Measurements from ENCODE around the gene NANS.
"Not testable (repeated sequence)": the region's sequence is repeated elsewhere in the genome, so short reads cannot be mapped to it uniquely, and the experiment has no call there.

NANS gene

GRCh38 chr9:98039607-98040017 is 16.9 kb upstream of the NANS start:
- DNase-seq, result no peak

- DNase-seq, result no peak
Measured at GRCh38 chr9:98040212-98040611, 16.3 kb upstream of the NANS start.

- DNase-seq, result no peak
Measured at GRCh38 chr9:98043915-98044314, 12.6 kb upstream of the NANS start.

- DNase-seq, result peak; percentile 75
Measured at GRCh38 chr9:98045234-98046179, 11.0 kb upstream of the NANS start.

- no peak for DNase-seq
Measured at GRCh38 chr9:98046180-98046543, 10.4 kb upstream of the NANS start.

- no peak for DNase-seq
Measured at GRCh38 chr9:98047002-98047401, 9.5 kb upstream of the NANS start.

- DNase-seq, result no peak
Measured at GRCh38 chr9:98049288-98050072, 7.1 kb upstream of the NANS start.

- no peak for DNase-seq
Measured at GRCh38 chr9:98050351-98050750, 6.2 kb upstream of the NANS start.

GRCh38 chr9:98054376-98054951 is 2.1 kb upstream of the NANS start:
- DNase-seq, result no peak

- no peak for DNase-seq
Measured at GRCh38 chr9:98057138-98057799, 737 bp downstream of the NANS start.

- no peak for DNase-seq
Measured at GRCh38 chr9:98062161-98062560, 5.6 kb downstream of the NANS start.

GRCh38 chr9:98064623-98065392 is 8.3 kb downstream of the NANS start:
- DNase-seq, result no peak

- no peak for DNase-seq
Measured at GRCh38 chr9:98066235-98066634, 9.7 kb downstream of the NANS start.

- no peak for DNase-seq
Measured at GRCh38 chr9:98067184-98067583, 10.7 kb downstream of the NANS start.

GRCh38 chr9:98069551-98069950 is 13.0 kb downstream of the NANS start:
- no peak for DNase-seq

GRCh38 chr9:98070704-98071103 is 14.2 kb downstream of the NANS start:
- no peak for DNase-seq

GRCh38 chr9:98071737-98072136 is 15.2 kb downstream of the NANS start:
- no peak for DNase-seq

GRCh38 chr9:98074115-98074990 is 17.8 kb downstream of the NANS start:
- DNase-seq, result no peak

- no peak for DNase-seq
Measured at GRCh38 chr9:98075332-98075805, 18.8 kb downstream of the NANS start.

- not testable (repeated sequence) for DNase-seq
Measured at GRCh38 chr9:98076514-98076890, 20.0 kb downstream of the NANS start.

- no peak for DNase-seq
Measured at GRCh38 chr9:98078895-98079294, 22.4 kb downstream of the NANS start.
